SK-N-SH (cell line): ENCODE measurements around the gene AWAT1. TPM values are rescaled to one million over a fixed set of nuclear protein-coding genes. Genes with fewer than 3 reads are reported as not detected.

Source experiments
- CTCF ChIA-PET: fragments of 300-600, 350-600 bp; formaldehyde crosslinking; extraction: SDS; loops from one replicate; lab custom pipeline; 2021; lab: Yijun Ruan, JAX
- POLR2A ChIA-PET: fragments of 350-600 bp; sonication (Branson Sonifier 250); formaldehyde crosslinking; extraction: SDS; loops from one replicate; lab custom pipeline; 2020; ENCODE audit warnings: antibody characterized with exemption, inconsistent platforms; lab: Yijun Ruan, JAX
- DNase-seq: peaks from one replicate; pipeline ENCODE4 v3.0.0; 2012
- H2AFZ ChIP-seq: fragments of 200-600 bp; sonication (generic); 2 replicates; pipeline ENCODE4 v1.8.1; 2016; ENCODE audit warnings: antibody characterized with exemption, mild to moderate bottlenecking, low read depth
- H3F3A ChIP-seq: fragments of 200-600 bp; sonication (generic); replicated peaks from 2 replicates; pipeline ENCODE3; 2016; ENCODE audit warnings: antibody characterized with exemption, mild to moderate bottlenecking; ENCODE audit not compliant: insufficient read depth
- H3K27ac ChIP-seq, 2 experiments: fragments of 200-500 bp in 1 of 2; fragments of 200-600 bp in 1 of 2; sonication (Bioruptor generic) in 1 of 2; sonication (generic), shearing (Covaris generic) in 1 of 2; 2 replicates each; pipeline versions ENCODE4 v1.5.1 to v1.6.1; 2014 to 2016; ENCODE audit warnings: low read depth in 2 of 2, inconsistent platforms in 1 of 2, low read length in 1 of 2, mild to moderate bottlenecking in 1 of 2, mixed read lengths in 1 of 2
- H3K27me3 ChIP-seq: fragments of 200-600 bp; sonication (generic), shearing (Covaris generic); 2 replicates; pipeline ENCODE4 v1.6.1; 2016; ENCODE audit warnings: mixed run types; ENCODE audit not compliant: insufficient read depth
- H3K36me3 ChIP-seq, 2 experiments: fragments of 200-500 bp in 1 of 2; fragments of 200-600 bp in 1 of 2; sonication (Bioruptor generic) in 1 of 2; sonication (generic) in 1 of 2; replicated peaks in 1 of 2; 2 replicates each; pipeline versions ENCODE3 to v1.5.1; 2014 to 2016; ENCODE audit warnings: low read length in 1 of 2, mild to moderate bottlenecking in 1 of 2; ENCODE audit not compliant: insufficient read depth in 2 of 2, control insufficient read depth in 1 of 2
- H3K4me1 ChIP-seq, 2 experiments: fragments of 200-500 bp in 1 of 2; fragments of 200-600 bp in 1 of 2; sonication (Bioruptor generic) in 1 of 2; sonication (generic), shearing (Covaris generic) in 1 of 2; 2 replicates each; pipeline versions ENCODE4 v1.5.1 to v1.6.1; 2014 to 2016; ENCODE audit warnings: low read depth in 1 of 2, low read length in 1 of 2, mixed run types in 1 of 2; ENCODE audit not compliant: insufficient read depth in 2 of 2, control insufficient read depth in 1 of 2
- H3K4me2 ChIP-seq: fragments of 200-600 bp; sonication (generic), shearing (Covaris generic); 2 replicates; pipeline ENCODE4 v1.6.1; 2017; ENCODE audit warnings: mixed run types
- H3K4me3 ChIP-seq, 2 experiments: fragments of 200-500 bp in 1 of 2; fragments of 200-600 bp in 1 of 2; sonication (Bioruptor generic) in 1 of 2; sonication (generic), shearing (Covaris generic) in 1 of 2; 2 replicates each; pipeline versions ENCODE4 v1.5.1 to v1.8.1; 2014 to 2016; ENCODE audit warnings: low read depth in 2 of 2, inconsistent platforms in 1 of 2, low read length in 1 of 2, mild to moderate bottlenecking in 1 of 2, mixed read lengths in 1 of 2, moderate library complexity in 1 of 2
- H3K79me2 ChIP-seq: fragments of 200-600 bp; sonication (generic); 2 replicates; pipeline ENCODE4 v1.8.1; 2017; ENCODE audit warnings: mild to moderate bottlenecking; ENCODE audit not compliant: insufficient read depth
- H3K9ac ChIP-seq: fragments of 200-600 bp; sonication (generic); 2 replicates; pipeline ENCODE4 v1.6.1; 2017; ENCODE audit warnings: mixed run types
- H3K9me2 ChIP-seq: fragments of 200-600 bp; sonication (generic); 2 replicates; pipeline ENCODE4 v1.6.1; 2017; ENCODE audit warnings: mixed run types
- H3K9me3 ChIP-seq: fragments of 200-600 bp; sonication (generic); 2 replicates; pipeline ENCODE4 v1.6.1; 2017; ENCODE audit warnings: mixed run types, mild to moderate bottlenecking, moderate library complexity
- H4K20me1 ChIP-seq: fragments of 200-600 bp; sonication (generic); 2 replicates; pipeline ENCODE4 v1.6.1; 2017; ENCODE audit warnings: mild to moderate bottlenecking, mixed run types; ENCODE audit not compliant: insufficient read depth
- EZH2phosphoT487 ChIP-seq: fragments of 200-600 bp; sonication (generic); IDR thresholded peaks from 2 replicates; pipeline ENCODE4 v1.6.1; 2017; ENCODE audit warnings: low read depth, mixed run types, mild to moderate bottlenecking, antibody characterized with exemption, moderate library complexity, borderline replicate concordance
- FOXM1 ChIP-seq: IDR thresholded peaks from 2 replicates; pipeline ENCODE4 v1.4.0; 2012; ENCODE audit warnings: low read depth, mild to moderate bottlenecking
- MEF2A ChIP-seq: IDR thresholded peaks from 2 replicates; pipeline ENCODE4 v1.4.0; 2012; ENCODE audit warnings: low read depth, borderline replicate concordance
- MXI1 ChIP-seq: IDR thresholded peaks from 2 replicates; pipeline ENCODE4 v1.6.1; 2012; ENCODE audit warnings: mild to moderate bottlenecking, low read depth, low read length, improper control_type of control experiment
- NFIC ChIP-seq: IDR thresholded peaks from 2 replicates; pipeline ENCODE4 v1.4.0; 2012; ENCODE audit warnings: borderline replicate concordance
- PBX3 ChIP-seq: IDR thresholded peaks from 2 replicates; pipeline ENCODE4; 2012
- RCOR1 ChIP-seq: fragments of 150-350 bp; IDR thresholded peaks from 2 replicates; pipeline ENCODE4 v1.6.1; 2017; ENCODE audit warnings: antibody characterized with exemption, low read length
- SIN3A ChIP-seq: IDR thresholded peaks from 2 replicates; pipeline ENCODE4 v1.6.1; 2012; ENCODE audit warnings: low read depth, mild to moderate bottlenecking, low read length, moderate library complexity, borderline replicate concordance
- SMC3 ChIP-seq: IDR thresholded peaks from 2 replicates; pipeline ENCODE4 v1.6.1; 2012; ENCODE audit warnings: low read depth, low read length, improper control_type of control experiment
- USF1 ChIP-seq: IDR thresholded peaks from 2 replicates; pipeline ENCODE4 v1.4.0; 2012; ENCODE audit warnings: low read depth, borderline replicate concordance
- YY1 ChIP-seq: IDR thresholded peaks from 2 replicates; pipeline ENCODE4 v1.4.0; 2012; ENCODE audit warnings: low read depth, mild to moderate bottlenecking
- WGBS: methylation state at CpG from one replicate; pipeline ENCODE4 v1.1.6; 2017; ENCODE audit warnings: low lambda C conversion rate; 5-methylcytosine and 5-hydroxymethylcytosine counted together
- polyA plus RNA-seq, 3 experiments: library from polyadenylated mRNA; depleted of rRNA; stranded (reverse); fragments of >200 nt; gene quantifications; 2 replicates each; pipeline ENCODE4 v1.2.3, GENCODE V29; 2012
- TF ChIP-seq, protein P1 (sequence below): fragments of 200-600 bp; sonication (generic); IDR thresholded peaks from 2 replicates; pipeline ENCODE4 v1.6.1; 2017; ENCODE audit warnings: antibody characterized with exemption, mild to moderate bottlenecking, moderate library complexity
- TF ChIP-seq, protein P2 (sequence below): IDR thresholded peaks from 2 replicates; pipeline ENCODE4 v1.4.0; 2012; ENCODE audit warnings: low read depth, borderline replicate concordance

AWAT1 gene
- polyA plus RNA-seq, 1 of the 3 experiments (the other 2 are of a cell fraction), result not detected

- H4K20me1 ChIP-seq, result no peaks in the 10 kb centered on the region
- H2AFZ ChIP-seq, result no peak overlapping the region
- no peak overlapping the region for H3K4me3 ChIP-seq
- no peaks in the 10 kb centered on the region for H3K9me3 ChIP-seq
- no peak overlapping the region for H3K9ac ChIP-seq
- 45% methylated on average over 3 of the region's 3 CpGs for WGBS
- no peak for DNase-seq
- H3F3A ChIP-seq, result no peaks in the 10 kb centered on the region
- CTCF ChIA-PET, result no interaction called here
- H3K36me3 ChIP-seq, result no peaks in the 10 kb centered on the region
- H3K9me2 ChIP-seq, result no peaks in the 10 kb centered on the region
- no peak overlapping the region for H3K27ac ChIP-seq
- POLR2A ChIA-PET, result no interaction called here
- H3K79me2 ChIP-seq, result no peaks in the 10 kb centered on the region
- no peak overlapping the region for H3K4me2 ChIP-seq
- no peaks in the 10 kb centered on the region for H3K4me1 ChIP-seq
- no peak for TF ChIP-seq SMC3
- TF ChIP-seq SIN3A, result no peak
- TF ChIP-seq EZH2phosphoT487, result no peak
- no peak for TF ChIP-seq NFIC
- TF ChIP-seq, protein P1, sequence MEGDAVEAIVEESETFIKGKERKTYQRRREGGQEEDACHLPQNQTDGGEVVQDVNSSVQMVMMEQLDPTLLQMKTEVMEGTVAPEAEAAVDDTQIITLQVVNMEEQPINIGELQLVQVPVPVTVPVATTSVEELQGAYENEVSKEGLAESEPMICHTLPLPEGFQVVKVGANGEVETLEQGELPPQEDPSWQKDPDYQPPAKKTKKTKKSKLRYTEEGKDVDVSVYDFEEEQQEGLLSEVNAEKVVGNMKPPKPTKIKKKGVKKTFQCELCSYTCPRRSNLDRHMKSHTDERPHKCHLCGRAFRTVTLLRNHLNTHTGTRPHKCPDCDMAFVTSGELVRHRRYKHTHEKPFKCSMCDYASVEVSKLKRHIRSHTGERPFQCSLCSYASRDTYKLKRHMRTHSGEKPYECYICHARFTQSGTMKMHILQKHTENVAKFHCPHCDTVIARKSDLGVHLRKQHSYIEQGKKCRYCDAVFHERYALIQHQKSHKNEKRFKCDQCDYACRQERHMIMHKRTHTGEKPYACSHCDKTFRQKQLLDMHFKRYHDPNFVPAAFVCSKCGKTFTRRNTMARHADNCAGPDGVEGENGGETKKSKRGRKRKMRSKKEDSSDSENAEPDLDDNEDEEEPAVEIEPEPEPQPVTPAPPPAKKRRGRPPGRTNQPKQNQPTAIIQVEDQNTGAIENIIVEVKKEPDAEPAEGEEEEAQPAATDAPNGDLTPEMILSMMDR, result no peak
- no peak for TF ChIP-seq MXI1
- TF ChIP-seq YY1, result no peak
- no peak for TF ChIP-seq MEF2A
- H3K27me3 ChIP-seq, result no peaks in the 10 kb centered on the region; the same call in 1 of the 2 replicates
Observed at GRCh38 chrX:70254909-70255308, 20.5 kb downstream of the AWAT1 start.

DNA sequence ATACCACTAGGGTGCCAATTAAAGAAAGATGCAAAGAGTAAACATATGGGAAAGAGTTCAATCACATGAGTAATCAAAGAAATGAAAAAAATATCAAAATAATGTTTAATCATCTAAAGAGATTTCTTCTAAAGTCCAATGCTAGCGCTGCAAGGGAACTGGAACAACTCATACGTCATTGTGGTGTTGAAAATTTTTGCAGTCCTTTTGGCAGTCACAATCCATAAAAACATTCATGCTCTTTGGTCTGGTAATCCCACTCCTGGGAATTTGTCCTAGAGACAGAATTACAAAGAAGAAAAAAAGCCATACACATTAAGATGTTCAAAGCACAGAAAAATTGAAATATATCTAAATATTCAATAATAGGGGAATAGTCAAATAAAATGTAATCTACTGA lies 21.0 kb downstream of the AWAT1 start:
- no peak overlapping the region for H2AFZ ChIP-seq
- H3K9me3 ChIP-seq, result no peaks in the 10 kb centered on the region
- H3K27me3 ChIP-seq, result no peaks in the 10 kb centered on the region; the same call in 1 of the 2 replicates
- no peak overlapping the region for H3K4me3 ChIP-seq
- H3K4me1 ChIP-seq, result no peaks in the 10 kb centered on the region
- no peak overlapping the region for H3K9ac ChIP-seq
- no peak for DNase-seq
- H3F3A ChIP-seq, result no peaks in the 10 kb centered on the region
- no peak overlapping the region for H3K4me2 ChIP-seq
- no peaks in the 10 kb centered on the region for H3K79me2 ChIP-seq
- H3K9me2 ChIP-seq, result no peaks in the 10 kb centered on the region
- no peaks in the 10 kb centered on the region for H3K36me3 ChIP-seq
- WGBS, result 37% methylated on average over 2 of the region's 2 CpGs
- ChIA-PET POLR2A (no interaction called here), CTCF (no interaction called here)
- no peaks in the 10 kb centered on the region for H4K20me1 ChIP-seq
- H3K27ac ChIP-seq, result no peak overlapping the region
- TF ChIP-seq FOXM1, result no peak
- TF ChIP-seq, protein P2, sequence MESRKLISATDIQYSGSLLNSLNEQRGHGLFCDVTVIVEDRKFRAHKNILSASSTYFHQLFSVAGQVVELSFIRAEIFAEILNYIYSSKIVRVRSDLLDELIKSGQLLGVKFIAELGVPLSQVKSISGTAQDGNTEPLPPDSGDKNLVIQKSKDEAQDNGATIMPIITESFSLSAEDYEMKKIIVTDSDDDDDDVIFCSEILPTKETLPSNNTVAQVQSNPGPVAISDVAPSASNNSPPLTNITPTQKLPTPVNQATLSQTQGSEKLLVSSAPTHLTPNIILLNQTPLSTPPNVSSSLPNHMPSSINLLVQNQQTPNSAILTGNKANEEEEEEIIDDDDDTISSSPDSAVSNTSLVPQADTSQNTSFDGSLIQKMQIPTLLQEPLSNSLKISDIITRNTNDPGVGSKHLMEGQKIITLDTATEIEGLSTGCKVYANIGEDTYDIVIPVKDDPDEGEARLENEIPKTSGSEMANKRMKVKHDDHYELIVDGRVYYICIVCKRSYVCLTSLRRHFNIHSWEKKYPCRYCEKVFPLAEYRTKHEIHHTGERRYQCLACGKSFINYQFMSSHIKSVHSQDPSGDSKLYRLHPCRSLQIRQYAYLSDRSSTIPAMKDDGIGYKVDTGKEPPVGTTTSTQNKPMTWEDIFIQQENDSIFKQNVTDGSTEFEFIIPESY, result no peak
- TF ChIP-seq RCOR1, result no peak
- TF ChIP-seq USF1, result no peak
- TF ChIP-seq PBX3, result no peak
- TF ChIP-seq EZH2phosphoT487, result no peak
